ENCODE measurements around the gene SMIM35. TPM values are rescaled to one million over a fixed set of nuclear protein-coding genes. Genes with fewer than 3 reads are reported as not detected.

Gene SMIM35
- total RNA-seq, 1 experiment from 2014 or later, result not detected

- no peaks in the 10 kb centered on the region for H3K36me3 Mint-ChIP-seq
- ChIA-PET POLR2A (no interaction called here), CTCF (no interaction called here)
- TF ChIP-seq ZNF671 (CRISPR knock-in tag; IDR thresholded peaks at IDR 0.05) (peak; percentile 80; the same call in 1 of the 2 replicates), EMX1 (CRISPR knock-in tag; IDR thresholded peaks at IDR 0.05) (peak; percentile 81; the same call in 1 of the 2 replicates), NFATC4 (CRISPR knock-in tag; IDR thresholded peaks at IDR 0.05) (peak; percentile 74; the same call in 1 of the 2 replicates), ZNF396 (CRISPR knock-in tag; IDR thresholded peaks at IDR 0.05; ENCODE audit: borderline replicate concordance) (no peak), ZNF416 (CRISPR knock-in tag; IDR thresholded peaks at IDR 0.05) (peak; percentile 87), PRRX2 (CRISPR knock-in tag; IDR thresholded peaks at IDR 0.05) (0 out of 2 replicates have a peak, but pooled peaks have one; percentile 35), IRF2 (CRISPR knock-in tag; IDR thresholded peaks at IDR 0.05; ENCODE audit: borderline replicate concordance, low read depth) (no peak)
- TF ChIP-seq, protein P1, sequence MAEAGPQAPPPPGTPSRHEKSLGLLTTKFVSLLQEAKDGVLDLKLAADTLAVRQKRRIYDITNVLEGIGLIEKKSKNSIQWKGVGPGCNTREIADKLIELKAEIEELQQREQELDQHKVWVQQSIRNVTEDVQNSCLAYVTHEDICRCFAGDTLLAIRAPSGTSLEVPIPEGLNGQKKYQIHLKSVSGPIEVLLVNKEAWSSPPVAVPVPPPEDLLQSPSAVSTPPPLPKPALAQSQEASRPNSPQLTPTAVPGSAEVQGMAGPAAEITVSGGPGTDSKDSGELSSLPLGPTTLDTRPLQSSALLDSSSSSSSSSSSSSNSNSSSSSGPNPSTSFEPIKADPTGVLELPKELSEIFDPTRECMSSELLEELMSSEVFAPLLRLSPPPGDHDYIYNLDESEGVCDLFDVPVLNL (CRISPR knock-in tag; IDR thresholded peaks at IDR 0.05; ENCODE audit: borderline replicate concordance, low read depth), result no peak
- TF ChIP-seq, protein P2, sequence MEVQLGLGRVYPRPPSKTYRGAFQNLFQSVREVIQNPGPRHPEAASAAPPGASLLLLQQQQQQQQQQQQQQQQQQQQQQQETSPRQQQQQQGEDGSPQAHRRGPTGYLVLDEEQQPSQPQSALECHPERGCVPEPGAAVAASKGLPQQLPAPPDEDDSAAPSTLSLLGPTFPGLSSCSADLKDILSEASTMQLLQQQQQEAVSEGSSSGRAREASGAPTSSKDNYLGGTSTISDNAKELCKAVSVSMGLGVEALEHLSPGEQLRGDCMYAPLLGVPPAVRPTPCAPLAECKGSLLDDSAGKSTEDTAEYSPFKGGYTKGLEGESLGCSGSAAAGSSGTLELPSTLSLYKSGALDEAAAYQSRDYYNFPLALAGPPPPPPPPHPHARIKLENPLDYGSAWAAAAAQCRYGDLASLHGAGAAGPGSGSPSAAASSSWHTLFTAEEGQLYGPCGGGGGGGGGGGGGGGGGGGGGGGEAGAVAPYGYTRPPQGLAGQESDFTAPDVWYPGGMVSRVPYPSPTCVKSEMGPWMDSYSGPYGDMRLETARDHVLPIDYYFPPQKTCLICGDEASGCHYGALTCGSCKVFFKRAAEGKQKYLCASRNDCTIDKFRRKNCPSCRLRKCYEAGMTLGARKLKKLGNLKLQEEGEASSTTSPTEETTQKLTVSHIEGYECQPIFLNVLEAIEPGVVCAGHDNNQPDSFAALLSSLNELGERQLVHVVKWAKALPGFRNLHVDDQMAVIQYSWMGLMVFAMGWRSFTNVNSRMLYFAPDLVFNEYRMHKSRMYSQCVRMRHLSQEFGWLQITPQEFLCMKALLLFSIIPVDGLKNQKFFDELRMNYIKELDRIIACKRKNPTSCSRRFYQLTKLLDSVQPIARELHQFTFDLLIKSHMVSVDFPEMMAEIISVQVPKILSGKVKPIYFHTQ (CRISPR knock-in tag; IDR thresholded peaks at IDR 0.05), result peak; percentile 46; the same call in 1 of the 2 replicates
- TF ChIP-seq, protein P3, sequence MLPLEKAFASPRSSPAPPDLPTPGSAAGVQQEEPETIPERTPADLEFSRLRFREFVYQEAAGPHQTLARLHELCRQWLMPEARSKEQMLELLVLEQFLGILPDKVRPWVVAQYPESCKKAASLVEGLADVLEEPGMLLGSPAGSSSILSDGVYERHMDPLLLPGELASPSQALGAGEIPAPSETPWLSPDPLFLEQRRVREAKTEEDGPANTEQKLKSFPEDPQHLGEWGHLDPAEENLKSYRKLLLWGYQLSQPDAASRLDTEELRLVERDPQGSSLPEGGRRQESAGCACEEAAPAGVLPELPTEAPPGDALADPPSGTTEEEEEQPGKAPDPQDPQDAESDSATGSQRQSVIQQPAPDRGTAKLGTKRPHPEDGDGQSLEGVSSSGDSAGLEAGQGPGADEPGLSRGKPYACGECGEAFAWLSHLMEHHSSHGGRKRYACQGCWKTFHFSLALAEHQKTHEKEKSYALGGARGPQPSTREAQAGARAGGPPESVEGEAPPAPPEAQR (CRISPR knock-in tag; IDR thresholded peaks at IDR 0.05), result no peak
- TF ChIP-seq, protein P4, sequence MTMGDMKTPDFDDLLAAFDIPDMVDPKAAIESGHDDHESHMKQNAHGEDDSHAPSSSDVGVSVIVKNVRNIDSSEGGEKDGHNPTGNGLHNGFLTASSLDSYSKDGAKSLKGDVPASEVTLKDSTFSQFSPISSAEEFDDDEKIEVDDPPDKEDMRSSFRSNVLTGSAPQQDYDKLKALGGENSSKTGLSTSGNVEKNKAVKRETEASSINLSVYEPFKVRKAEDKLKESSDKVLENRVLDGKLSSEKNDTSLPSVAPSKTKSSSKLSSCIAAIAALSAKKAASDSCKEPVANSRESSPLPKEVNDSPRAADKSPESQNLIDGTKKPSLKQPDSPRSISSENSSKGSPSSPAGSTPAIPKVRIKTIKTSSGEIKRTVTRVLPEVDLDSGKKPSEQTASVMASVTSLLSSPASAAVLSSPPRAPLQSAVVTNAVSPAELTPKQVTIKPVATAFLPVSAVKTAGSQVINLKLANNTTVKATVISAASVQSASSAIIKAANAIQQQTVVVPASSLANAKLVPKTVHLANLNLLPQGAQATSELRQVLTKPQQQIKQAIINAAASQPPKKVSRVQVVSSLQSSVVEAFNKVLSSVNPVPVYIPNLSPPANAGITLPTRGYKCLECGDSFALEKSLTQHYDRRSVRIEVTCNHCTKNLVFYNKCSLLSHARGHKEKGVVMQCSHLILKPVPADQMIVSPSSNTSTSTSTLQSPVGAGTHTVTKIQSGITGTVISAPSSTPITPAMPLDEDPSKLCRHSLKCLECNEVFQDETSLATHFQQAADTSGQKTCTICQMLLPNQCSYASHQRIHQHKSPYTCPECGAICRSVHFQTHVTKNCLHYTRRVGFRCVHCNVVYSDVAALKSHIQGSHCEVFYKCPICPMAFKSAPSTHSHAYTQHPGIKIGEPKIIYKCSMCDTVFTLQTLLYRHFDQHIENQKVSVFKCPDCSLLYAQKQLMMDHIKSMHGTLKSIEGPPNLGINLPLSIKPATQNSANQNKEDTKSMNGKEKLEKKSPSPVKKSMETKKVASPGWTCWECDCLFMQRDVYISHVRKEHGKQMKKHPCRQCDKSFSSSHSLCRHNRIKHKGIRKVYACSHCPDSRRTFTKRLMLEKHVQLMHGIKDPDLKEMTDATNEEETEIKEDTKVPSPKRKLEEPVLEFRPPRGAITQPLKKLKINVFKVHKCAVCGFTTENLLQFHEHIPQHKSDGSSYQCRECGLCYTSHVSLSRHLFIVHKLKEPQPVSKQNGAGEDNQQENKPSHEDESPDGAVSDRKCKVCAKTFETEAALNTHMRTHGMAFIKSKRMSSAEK (CRISPR knock-in tag; IDR thresholded peaks at IDR 0.05; ENCODE audit: borderline replicate concordance), result peak; percentile 55; the same call in 1 of the 2 replicates
- H3K4me1 Mint-ChIP-seq, result peaks cover 4% of the 10 kb centered on the region; the same call in 1 of the 2 replicates
- peaks cover 2% of the 10 kb centered on the region; the same call in 1 of the 2 replicates for H3K27me3 Mint-ChIP-seq (ENCODE audit: low read depth)
- H3K27ac Mint-ChIP-seq, result no peak overlapping the region; the same call in 1 of the 2 replicates
- no peaks in the 10 kb centered on the region for H3K9me3 Mint-ChIP-seq
- ATAC-seq, result no peak; the same call in 1 of the 2 replicates
- H3K4me3 Mint-ChIP-seq, result no peak overlapping the region
- DNase-seq (ENCODE audit: low spot score), result no peak
These were observed 39.5 kb upstream of the SMIM35 start for GRCh38 chr11:118126082-118126838.

GRCh38 chr11:118124929-118125535 is 38.3 kb upstream of the SMIM35 start:
- no peak overlapping the region for H3K27ac Mint-ChIP-seq
- ChIA-PET CTCF (no interaction called here), POLR2A (no interaction called here)
- peaks cover 4% of the 10 kb centered on the region; the same call in 1 of the 2 replicates for H3K4me1 Mint-ChIP-seq
- no peak for ATAC-seq
- peaks cover 7% of the 10 kb centered on the region; the same call in 1 of the 2 replicates for H3K9me3 Mint-ChIP-seq
- TF ChIP-seq EMX1 (CRISPR knock-in tag; IDR thresholded peaks at IDR 0.05) (no peak), RELA (CRISPR knock-in tag; IDR thresholded peaks at IDR 0.05; ENCODE audit: borderline replicate concordance) (no peak), OVOL2 (CRISPR knock-in tag; IDR thresholded peaks at IDR 0.05; ENCODE audit: borderline replicate concordance) (no peak), ELF4 (CRISPR knock-in tag; IDR thresholded peaks at IDR 0.05; ENCODE audit: low read depth) (no peak), FOXJ3 (CRISPR knock-in tag; IDR thresholded peaks at IDR 0.05; ENCODE audit: borderline replicate concordance) (no peak), ZNF263 (CRISPR knock-in tag; IDR thresholded peaks at IDR 0.05; ENCODE audit: low read depth) (no peak), ZNF416 (CRISPR knock-in tag; IDR thresholded peaks at IDR 0.05) (no peak), NFE2L1 (CRISPR knock-in tag; IDR thresholded peaks at IDR 0.05) (no peak), CTCF (IDR thresholded peaks at IDR 0.05) (no peak), SOX15 (CRISPR knock-in tag; IDR thresholded peaks at IDR 0.05) (no peak)
- DNase-seq (ENCODE audit: low spot score), result no peak
- H3K4me3 Mint-ChIP-seq, result no peak overlapping the region
- H3K27me3 Mint-ChIP-seq (ENCODE audit: low read depth), result peaks cover 2% of the 10 kb centered on the region; the same call in 1 of the 2 replicates
- no peaks in the 10 kb centered on the region; the same call in 1 of the 2 replicates for H3K36me3 Mint-ChIP-seq
